DMS79 (cell line): ENCODE measurements around the gene SFT2D3.
"Not testable (repeated sequence)": the region's sequence is repeated elsewhere in the genome, so short reads cannot be mapped to it uniquely, and the experiment has no call there.

ENCODE experiments used
- DNase-seq: peaks from one replicate; lab custom pipeline; 2025; lab: John Stamatoyannopoulos, UW

The SFT2D3 gene

DNA sequence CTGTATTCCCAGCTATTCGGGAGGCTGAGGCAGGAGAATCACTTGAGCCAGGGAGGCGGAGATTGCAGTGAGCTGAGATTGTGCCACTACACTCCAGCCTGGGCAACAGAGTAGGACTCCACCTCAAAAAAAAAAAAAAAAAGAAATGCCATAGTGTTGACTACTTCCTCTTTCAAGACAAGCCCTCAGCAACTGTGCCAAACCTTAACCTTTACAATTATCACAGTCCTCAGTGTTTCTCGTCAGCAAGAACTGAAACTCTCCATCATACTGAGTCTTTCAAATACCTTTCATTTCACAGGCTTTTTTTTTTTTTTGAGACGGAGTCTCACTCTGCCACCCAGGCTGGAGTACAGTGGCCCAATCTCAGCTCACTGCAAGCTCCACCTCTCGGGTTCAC, 48.2 kb downstream of the SFT2D3 start:
- not testable (repeated sequence) for DNase-seq

DNA sequence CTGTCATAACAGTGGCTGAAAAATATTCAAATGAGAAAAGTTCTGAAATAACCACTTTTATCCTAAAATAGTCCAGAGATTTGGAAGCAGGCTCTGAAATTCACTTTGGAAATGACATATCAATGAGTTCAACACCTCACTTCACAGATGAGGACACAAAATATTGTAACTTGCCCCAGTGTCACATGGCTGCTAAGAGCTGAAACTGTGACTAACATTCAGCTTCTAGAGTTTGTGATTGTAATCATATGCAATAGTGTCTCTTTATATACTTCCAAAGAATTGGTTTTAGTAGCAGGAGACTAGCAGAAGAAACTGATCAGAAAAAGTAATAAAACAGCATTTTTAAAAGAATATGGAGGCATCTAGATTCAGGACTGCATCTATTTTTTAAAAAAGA, 52.1 kb downstream of the SFT2D3 start:
- DNase-seq = no peak

- no peak for DNase-seq
Observed at GRCh38 chr2:127754186-127754585, 52.9 kb downstream of the SFT2D3 start.
